GM19455 (cell line): ENCODE results near the gene TUFM.
A peak's percentile ranks its signal among the peaks of the same experiment; 100 is the strongest.
"Not testable (repeated sequence)": the region's sequence is repeated elsewhere in the genome, so short reads cannot be mapped to it uniquely, and the experiment has no call there.

Source experiments
- ATAC-seq: cut with Tn5 transposase; IDR thresholded peaks from one replicate; pipeline ENCODE4 v1.9.1; 2021; ENCODE audit not compliant: unreplicated experiment

The TUFM gene

GRCh38 chr16:28839004-28839639 lies 7.0 kb downstream of the TUFM start:
- ATAC-seq = no peak

GRCh38 chr16:28838558-28838918 lies 7.6 kb downstream of the TUFM start:
- no peak for ATAC-seq

GRCh38 chr16:28837672-28838557 lies 8.2 kb downstream of the TUFM start:
- ATAC-seq = no peak

- no peak for ATAC-seq
Measured at GRCh38 chr16:28836761-28837064, 9.4 kb downstream of the TUFM start.

GRCh38 chr16:28835864-28836760 lies 10.0 kb downstream of the TUFM start:
- no peak for ATAC-seq

GRCh38 chr16:28834873-28835863 lies 11.0 kb downstream of the TUFM start:
- ATAC-seq = no peak

- ATAC-seq = no peak
Measured at GRCh38 chr16:28834349-28834748, 11.8 kb downstream of the TUFM start.

- ATAC-seq = no peak
Measured at GRCh38 chr16:28830531-28830930, 15.6 kb downstream of the TUFM start.

- no peak for ATAC-seq
Measured at GRCh38 chr16:28829747-28830146, 16.4 kb downstream of the TUFM start.

GRCh38 chr16:28826141-28826540 lies 20.0 kb downstream of the TUFM start:
- no peak for ATAC-seq

- ATAC-seq = no peak
Measured at GRCh38 chr16:28824717-28824973, 21.5 kb downstream of the TUFM start.

- peak; percentile 50 for ATAC-seq
Measured at GRCh38 chr16:28823873-28824716, 22.1 kb downstream of the TUFM start.

- ATAC-seq = peak; percentile 36
Measured at GRCh38 chr16:28823291-28823872, 22.8 kb downstream of the TUFM start.

- peak; percentile 43 for ATAC-seq
Measured at GRCh38 chr16:28822520-28823290, 23.4 kb downstream of the TUFM start, which contains the start of gene ATXN2L. Gene ATXN2L (plus strand): TSS chr16:28822999. CDS start chr16:28823260, 261 bp downstream.

GRCh38 chr16:28821874-28822519 lies 24.2 kb downstream of the TUFM start:
- ATAC-seq = no peak

- ATAC-seq = not testable (repeated sequence)
Measured at GRCh38 chr16:28820546-28820945, 25.6 kb downstream of the TUFM start.

GRCh38 chr16:28820016-28820415 lies 26.1 kb downstream of the TUFM start:
- ATAC-seq = no peak
